H54 (cell line): ENCODE measurements around the gene RCAN1.
"Not testable (repeated sequence)": the region's sequence is repeated elsewhere in the genome, so short reads cannot be mapped to it uniquely, and the experiment has no call there.

ENCODE experiments used
- DNase-seq: peaks from one replicate; pipeline ENCODE4 v3.0.0; 2011; ENCODE audit warnings: low spot score, mixed read lengths; ENCODE audit not compliant: insufficient read length
- FAIRE-seq: peaks from 3 replicates; lab custom pipeline; 2011; peaks lifted over from hg19 to GRCh38; lab: Jason Lieb, UNC
- POLR2A ChIP-seq: IDR thresholded peaks from 2 replicates; pipeline ENCODE4 v1.6.1; 2011; ENCODE audit warnings: low read depth, mild to moderate bottlenecking, low read length

The RCAN1 gene

DNA sequence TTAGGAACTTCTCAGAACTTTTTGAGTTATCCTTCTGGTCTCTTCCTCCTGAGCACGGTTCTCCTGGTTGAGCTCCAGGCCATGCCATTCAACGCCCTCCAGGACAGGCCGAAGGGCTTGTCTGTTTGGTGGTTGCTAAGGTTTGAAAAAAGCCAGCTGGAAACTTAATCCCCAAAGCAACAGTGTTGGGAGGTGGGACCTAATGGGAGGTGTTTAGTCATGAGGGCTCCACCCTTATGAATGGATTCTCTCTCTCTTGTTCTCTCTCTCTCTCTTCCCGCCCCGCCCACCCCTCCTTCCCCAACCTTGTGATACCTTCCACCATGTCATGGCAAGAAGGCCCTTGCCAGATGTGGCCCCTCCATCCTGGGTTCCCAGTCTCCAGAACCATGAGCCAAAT is 103.7 kb downstream of the RCAN1 start:
- DNase-seq (no peak), FAIRE-seq (no peak)
- TF ChIP-seq POLR2A = no peak

DNA sequence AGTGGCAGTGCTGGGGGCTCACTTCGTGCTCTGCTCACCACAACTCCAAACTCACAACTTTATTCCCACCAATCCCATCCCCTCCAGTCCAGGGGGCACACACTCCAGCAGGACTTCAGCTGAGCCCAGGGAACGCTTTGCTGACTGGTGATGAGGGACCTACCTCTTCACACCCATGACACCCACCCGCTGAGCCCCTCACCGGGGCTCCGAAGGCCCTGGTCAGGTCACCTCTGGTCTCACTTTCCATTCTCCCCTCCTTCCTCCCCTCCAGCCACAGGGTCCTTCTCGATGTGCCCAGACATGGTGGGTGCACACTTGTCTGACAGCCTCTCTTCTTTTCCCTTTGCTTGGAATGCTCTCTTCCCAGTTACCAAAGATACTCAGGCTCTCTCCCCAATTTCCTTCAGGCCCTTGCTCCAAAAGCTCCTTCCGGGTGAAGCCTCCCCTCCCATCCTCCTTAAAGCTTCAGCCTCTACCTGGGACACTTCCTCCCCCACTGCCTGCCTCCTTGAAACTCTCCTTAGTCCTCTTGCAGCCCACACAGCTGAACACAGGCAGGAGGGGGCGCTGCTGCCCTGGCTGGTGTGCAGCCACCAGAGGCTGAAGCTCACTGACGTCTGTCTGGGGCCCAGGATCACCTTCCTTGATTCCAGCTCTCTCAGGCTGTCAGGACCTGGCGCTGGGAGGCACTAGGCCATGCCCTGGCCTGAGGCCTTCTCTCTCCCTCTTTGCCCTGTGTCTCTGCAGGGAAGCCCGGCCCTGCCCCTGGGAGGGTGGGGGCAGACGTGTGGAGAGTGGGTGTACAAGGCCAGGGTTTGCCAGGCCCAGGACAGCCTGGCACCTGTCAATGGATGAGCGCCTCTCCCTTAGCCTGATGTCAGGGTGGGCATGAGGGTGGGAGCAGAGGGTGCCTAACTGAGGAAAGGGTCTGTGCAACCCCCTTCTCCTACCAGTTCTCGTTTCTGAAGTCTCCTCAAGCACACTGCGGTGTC is 104.5 kb downstream of the RCAN1 start:
- DNase-seq = peak; percentile 88
- TF ChIP-seq POLR2A = no peak
- no peak for FAIRE-seq

DNA sequence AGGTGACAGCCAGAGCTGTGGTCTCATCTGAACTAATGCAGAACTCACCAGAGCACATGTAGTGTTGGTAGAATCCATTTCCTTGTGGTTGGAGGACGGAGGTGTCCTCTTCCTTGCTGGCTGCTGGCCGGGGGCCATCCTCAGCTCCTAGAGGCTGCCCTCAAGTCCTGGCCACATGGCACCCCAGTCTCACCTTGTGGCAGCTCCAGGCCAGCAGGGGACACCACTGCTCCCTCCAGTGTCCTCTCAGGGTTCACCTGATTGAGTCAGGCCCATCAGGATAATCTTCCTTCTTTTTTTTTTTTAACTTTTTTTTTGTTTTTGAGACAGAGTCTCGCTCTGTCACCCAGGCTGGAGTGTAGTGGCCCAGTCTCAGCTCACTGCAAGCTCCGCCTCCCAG is 105.8 kb downstream of the RCAN1 start:
- no peak for DNase-seq
- no peak for FAIRE-seq

DNA sequence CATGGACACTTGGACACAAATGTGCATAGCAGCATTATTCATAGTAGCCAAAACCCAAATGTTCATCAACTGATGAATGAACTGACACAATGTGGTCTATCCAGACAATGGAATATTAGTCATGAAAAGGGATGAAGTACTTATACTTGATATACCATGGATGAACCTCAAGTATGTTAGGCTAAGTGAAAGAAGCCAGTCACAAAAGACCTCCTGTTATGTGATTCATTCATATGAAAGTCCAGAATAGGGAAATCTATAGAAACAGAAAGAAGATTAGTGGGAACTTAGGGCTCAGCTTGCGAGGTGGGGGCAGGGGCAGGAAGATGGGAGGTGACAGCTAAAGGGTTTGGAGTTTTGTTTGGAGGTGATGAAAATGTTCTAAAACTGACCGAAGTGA is 110.3 kb downstream of the RCAN1 start:
- FAIRE-seq = no peak
- TF ChIP-seq POLR2A = no peak

More for the DNA sequence above, 105.8 kb downstream of the RCAN1 start:
- no peak for TF ChIP-seq POLR2A

DNA sequence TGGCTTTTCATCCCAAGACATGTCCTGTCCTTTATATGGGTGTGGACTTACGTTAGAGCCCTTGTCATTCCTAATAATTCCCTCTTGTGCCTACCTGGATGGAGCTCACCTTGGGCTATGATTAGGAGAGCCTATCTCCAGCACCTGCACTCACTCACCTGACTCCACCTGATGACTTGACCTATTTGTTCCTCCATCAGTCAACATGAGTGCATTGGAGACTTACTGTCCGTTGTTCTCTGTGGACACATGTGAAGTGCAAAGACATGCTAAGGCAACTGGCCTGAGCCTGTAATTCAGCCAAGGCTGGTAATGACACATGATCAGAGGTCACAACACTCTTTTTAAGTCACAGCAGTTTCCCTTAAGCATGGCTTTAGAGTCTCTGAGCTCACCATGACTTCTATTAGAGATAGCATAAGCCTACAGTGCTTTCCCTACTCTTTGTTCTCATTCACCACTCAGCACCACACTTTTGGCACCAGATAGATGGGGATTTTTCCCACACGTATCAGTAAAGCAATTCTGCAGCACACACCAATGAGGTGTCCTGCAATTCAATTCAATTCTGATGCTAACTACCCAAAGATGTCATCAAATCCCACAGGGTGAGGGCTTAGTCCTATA is 112.3 kb downstream of the RCAN1 start:
- TF ChIP-seq POLR2A = no peak
- no peak for FAIRE-seq
- DNase-seq = no peak

More for the DNA sequence above, 110.3 kb downstream of the RCAN1 start:
- no peak for DNase-seq

DNA sequence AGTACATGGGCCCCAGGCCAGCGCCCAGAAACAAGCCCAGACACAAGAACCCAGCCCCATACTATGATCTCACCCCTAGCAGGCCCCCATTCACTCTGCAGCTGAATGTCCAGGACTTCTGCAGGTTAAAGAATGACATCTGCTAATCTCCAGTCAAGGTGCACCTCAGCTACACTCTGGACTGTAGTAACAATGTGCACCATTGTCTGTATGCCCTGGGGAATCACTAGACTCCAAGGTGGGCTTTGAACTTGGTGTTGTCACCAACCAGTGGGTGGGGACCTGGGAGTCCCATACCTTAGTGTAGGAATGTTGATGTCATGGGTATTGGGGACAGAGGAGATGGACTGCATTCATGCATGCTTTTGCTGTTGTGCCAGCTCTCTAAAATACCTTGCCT is 113.2 kb downstream of the RCAN1 start:
- FAIRE-seq (no peak), DNase-seq (no peak)
- no peak for TF ChIP-seq POLR2A

DNA sequence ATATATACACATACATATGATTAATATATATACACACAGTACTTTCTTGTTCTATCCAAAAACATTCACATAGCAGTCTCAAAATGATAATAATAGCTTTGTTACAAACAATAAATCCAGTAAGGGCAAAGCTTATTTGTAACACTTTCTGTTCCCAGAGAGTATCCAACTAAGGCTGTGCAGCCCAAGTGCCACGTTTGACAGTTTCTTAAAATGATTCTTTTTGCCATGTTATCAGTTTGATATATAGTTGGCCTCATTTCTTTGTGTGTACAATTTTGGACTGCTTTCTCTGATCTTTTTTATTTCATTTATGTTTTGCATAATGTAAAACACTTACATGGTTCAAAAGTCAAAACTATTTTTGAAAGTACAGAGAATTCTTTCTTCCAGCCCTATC is 114.7 kb downstream of the RCAN1 start:
- TF ChIP-seq POLR2A = no peak
- FAIRE-seq (no peak), DNase-seq (no peak)

DNA sequence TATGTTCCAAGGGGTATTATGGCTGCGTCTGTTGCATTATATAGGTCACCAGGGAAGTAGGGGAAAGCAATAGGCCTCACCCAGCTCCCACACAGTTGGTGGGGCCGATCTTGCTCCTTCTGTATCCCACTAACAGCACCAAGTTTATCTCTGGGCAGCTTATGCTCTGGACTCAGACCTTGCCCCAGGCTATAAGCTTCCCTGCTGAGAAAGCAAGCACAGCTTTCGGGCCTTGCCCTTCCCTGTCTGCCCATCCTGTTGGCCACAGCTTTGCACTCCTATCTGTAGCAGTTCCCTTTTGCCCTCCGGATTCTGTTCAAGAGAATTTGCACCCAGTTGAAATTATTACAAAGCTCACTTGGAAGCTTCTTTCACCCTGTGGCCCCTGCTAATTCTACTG is 115.8 kb downstream of the RCAN1 start:
- no peak for FAIRE-seq
- DNase-seq = no peak
- no peak for TF ChIP-seq POLR2A

DNA sequence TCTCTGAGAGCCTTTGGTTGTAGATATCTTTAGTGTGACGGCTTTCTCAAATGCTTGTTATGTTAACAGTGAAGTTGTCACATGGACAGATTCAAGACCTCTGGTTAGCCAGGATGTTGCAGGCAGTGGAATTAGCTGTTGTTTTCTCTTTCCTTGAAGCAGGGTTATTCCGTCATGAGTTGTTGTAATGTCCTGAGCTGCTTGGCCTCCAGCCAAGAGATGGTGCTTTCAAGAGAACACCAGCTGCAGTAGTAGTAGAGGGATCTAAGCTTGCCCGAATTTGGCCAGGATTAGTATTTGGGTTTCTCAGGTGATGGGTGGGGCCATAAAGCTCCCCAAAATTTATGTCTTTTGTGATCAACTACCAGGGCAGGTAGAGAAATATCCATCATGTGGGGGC is 116.3 kb downstream of the RCAN1 start:
- no peak for FAIRE-seq
- no peak for TF ChIP-seq POLR2A
- no peak for DNase-seq

DNA sequence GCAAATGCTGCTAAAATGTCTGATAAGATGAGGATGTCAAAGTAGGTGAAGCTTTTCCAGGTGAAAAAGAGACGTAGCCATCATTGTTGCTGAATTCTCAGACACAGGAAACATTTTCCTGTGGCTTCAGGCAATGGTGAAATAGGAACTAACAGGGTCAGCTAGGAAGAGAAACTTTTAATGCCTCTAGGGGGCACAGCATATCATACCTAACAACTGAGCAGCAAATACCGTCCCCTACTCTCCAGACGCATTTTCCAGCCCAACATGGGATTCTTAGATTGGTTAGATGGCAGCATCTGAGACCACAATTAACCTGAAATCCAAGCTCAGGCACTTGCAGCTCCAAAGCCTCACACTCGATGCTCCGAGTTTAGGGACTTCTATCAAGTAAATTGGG is 131.1 kb downstream of the RCAN1 start:
- not testable (repeated sequence) for FAIRE-seq, DNase-seq

DNA sequence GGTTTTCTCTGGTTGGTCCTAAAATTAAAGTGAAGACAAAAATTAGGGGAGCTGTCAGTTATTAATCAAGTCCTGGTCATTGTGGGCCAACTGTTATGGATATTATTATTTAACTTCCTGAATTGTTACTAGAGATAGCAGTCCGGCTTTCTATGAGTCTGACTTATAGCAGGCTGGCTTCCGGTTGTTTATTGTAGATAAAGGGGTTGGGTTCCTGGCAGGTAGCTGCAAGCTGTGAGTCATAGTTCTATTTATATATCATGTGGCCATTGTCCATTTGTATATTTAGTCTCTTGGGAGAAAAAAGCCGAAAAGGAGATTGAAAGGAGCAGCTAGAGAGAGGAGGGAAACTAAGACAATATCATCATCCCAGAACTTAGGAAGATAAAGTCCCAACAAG is 131.5 kb downstream of the RCAN1 start:
- not testable (repeated sequence) for DNase-seq, FAIRE-seq

DNA sequence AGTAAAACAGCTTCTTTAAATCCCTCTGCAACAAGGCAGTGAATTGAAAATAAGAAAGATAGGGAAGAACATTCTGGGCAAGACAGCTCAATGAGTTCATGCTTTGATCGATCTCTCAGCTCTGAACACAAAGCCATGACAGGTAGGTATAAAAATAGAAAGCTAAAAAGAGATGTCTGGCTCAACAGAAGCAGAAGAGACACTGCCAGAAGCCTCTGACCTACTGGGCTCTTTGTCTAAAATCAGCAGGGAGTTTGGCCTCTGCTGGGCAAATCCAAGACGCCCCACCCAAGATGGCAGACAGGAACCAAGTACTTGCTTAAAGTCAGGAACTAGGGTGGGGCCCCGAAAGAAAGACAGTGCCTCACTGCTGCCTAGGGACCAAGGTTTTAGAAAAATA is 147.6 kb downstream of the RCAN1 start:
- not testable (repeated sequence) for DNase-seq, FAIRE-seq
